ENCODE measurements around the gene ANKFN1.

Gene ANKFN1

DNA sequence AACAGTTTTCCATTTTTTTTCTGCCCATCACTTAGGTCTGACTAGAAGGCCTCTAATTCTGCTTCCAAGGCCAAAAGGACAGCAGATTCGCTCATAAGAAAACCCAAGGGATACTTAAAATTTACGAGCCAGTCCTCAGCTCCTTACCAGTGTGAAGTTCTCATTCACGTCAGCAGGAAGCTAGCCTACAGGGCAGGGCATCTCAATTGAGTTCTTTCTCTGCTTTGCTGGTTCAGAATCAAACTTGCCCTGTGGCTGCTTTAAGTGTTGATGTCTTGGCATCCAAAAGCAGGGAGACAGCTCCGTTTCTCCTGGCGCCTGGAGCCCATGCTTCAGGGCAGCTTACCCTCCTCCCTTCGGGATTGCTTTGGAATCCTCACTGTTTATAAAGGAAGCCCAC, 136.0 kb downstream of the ANKFN1 start:
- no peak for ATAC-seq
- H3K27ac Mint-ChIP-seq = no peak overlapping the region
- H3K27me3 Mint-ChIP-seq = no peaks in the 10 kb centered on the region
- no peak overlapping the region for H3K4me3 Mint-ChIP-seq
- no peaks in the 10 kb centered on the region for H3K9me3 Mint-ChIP-seq
- no peaks in the 10 kb centered on the region for H3K36me3 Mint-ChIP-seq
- peaks cover 7% of the 10 kb centered on the region for H3K4me1 Mint-ChIP-seq

DNA sequence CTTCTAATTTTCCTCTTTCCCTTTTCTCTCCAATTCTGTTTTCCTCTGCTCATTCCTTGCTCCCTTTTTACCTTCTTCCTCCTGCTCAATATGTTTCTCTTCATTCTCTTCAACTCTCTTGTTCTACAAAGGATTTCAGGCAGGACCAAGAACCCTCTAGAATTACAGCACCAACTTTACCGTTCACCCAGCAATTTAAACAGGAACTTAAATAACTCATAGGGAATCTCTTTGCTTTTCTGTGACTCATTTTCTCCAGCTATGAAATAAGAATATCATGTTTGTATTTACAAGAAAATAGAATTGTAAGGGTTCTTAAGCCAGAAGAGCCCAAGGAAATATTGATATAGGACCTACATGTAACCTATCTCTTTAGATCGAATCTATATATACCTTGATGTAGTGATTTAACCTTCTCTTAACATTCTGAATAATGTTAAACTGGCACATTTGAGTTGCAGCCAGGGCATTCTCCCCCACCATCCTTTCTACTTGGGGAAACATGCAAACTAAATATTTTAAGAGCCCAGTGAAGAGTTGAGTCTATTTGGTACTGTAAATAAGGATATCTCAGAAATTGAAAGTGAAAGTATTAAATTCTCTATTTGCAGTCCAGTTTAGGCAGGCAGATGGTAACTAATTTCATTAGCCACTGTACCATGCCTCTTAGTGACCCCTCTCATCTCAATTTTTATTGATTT, 137.0 kb downstream of the ANKFN1 start:
- ATAC-seq = no peak
- peak overlapping the region; percentile 34 for H3K4me3 Mint-ChIP-seq
- no peaks in the 10 kb centered on the region for H3K27me3 Mint-ChIP-seq
- H3K27ac Mint-ChIP-seq = no peak overlapping the region
- no peaks in the 10 kb centered on the region for H3K9me3 Mint-ChIP-seq
- H3K4me1 Mint-ChIP-seq = peaks cover 7% of the 10 kb centered on the region
- no peaks in the 10 kb centered on the region for H3K36me3 Mint-ChIP-seq

DNA sequence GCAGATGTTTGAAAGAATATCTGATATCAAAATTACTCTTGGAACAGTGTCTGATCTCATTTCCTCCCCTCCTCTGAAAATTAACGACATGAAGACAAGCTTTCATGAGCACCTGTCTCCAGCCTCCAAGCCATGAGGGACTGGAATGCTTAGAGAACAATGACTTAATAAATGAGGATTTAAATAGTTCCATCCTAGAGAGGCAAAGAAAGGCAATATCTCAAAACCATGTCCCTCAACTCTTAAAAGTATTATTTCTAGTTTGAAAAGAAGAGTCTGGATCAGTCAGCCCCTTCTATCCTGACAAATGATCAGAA, 137.5 kb downstream of the ANKFN1 start:
- Mint-ChIP-seq H3K4me1 (peaks cover 7% of the 10 kb centered on the region), H3K27me3 (no peaks in the 10 kb centered on the region), H3K4me3 (peak overlapping the region; percentile 34), H3K27ac (no peak overlapping the region), H3K9me3 (no peaks in the 10 kb centered on the region), H3K36me3 (no peaks in the 10 kb centered on the region)
- ATAC-seq = no peak

GRCh38 chr17:56291226-56291805, 138.0 kb downstream of the ANKFN1 start:
- H3K4me3 Mint-ChIP-seq = no peak overlapping the region
- H3K9me3 Mint-ChIP-seq = no peaks in the 10 kb centered on the region
- no peaks in the 10 kb centered on the region for H3K36me3 Mint-ChIP-seq
- no peak for ATAC-seq
- peaks cover 7% of the 10 kb centered on the region for H3K4me1 Mint-ChIP-seq
- H3K27me3 Mint-ChIP-seq = no peaks in the 10 kb centered on the region
- H3K27ac Mint-ChIP-seq = no peak overlapping the region

DNA sequence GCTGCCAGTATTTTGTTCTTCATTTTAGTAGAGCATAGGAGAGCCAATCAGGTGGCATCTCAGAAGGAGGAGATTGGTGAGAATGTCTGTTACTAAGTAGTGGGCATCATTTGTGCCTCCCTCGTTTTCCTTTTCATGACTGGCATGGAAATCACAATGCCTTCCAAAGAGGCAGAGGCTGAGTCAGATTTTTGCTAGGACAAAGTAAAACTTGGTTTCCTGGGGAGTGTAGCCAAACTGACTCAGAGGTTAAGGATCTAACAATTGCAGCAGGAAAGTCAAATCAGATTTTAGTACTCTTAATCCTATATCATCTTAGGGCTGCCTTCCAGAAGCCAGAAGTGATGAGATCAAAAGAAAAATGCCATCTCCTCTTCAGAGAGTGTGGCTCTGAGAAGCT, 138.7 kb downstream of the ANKFN1 start:
- Mint-ChIP-seq H3K36me3 (no peaks in the 10 kb centered on the region), H3K9me3 (no peaks in the 10 kb centered on the region), H3K27me3 (no peaks in the 10 kb centered on the region), H3K4me1 (peaks cover 7% of the 10 kb centered on the region), H3K27ac (no peak overlapping the region), H3K4me3 (no peak overlapping the region)
- no peak for ATAC-seq

- no peaks in the 10 kb centered on the region for H3K9me3 Mint-ChIP-seq
- no peak for ATAC-seq
Observed at GRCh38 chr17:56292578-56292977, 139.3 kb downstream of the ANKFN1 start.

DNA sequence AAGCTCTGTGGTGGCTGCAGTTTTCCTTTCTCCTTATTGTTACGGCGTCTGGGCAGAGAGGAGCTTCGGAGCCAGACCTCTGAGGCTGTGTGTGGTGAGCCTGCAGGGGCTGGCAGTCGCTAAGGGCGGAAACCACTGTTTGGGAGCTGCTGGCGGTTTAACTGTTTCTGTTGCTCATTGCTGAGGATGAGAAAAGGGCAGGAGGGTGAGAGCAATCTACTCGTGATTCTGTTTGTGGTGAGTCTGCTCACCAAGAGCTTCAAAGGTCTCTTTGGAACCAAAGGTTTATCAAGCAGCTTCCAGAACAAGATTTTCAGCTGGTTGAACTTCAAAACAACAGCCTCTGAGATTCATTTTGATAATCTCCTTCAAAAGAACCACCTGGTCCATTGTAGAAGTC, 143.9 kb downstream of the ANKFN1 start:
- no peaks in the 10 kb centered on the region for H3K9me3 Mint-ChIP-seq
- H3K27me3 Mint-ChIP-seq = no peaks in the 10 kb centered on the region
- H3K4me3 Mint-ChIP-seq = no peak overlapping the region
- no peak overlapping the region for H3K27ac Mint-ChIP-seq
- ATAC-seq = no peak
- no peaks in the 10 kb centered on the region for H3K4me1 Mint-ChIP-seq
- no peaks in the 10 kb centered on the region for H3K36me3 Mint-ChIP-seq

More at GRCh38 chr17:56292578-56292977, 139.3 kb downstream of the ANKFN1 start:
- Mint-ChIP-seq H3K27ac (no peak overlapping the region), H3K27me3 (no peaks in the 10 kb centered on the region), H3K4me3 (no peak overlapping the region), H3K4me1 (peaks cover 7% of the 10 kb centered on the region), H3K36me3 (no peaks in the 10 kb centered on the region)

- no peak overlapping the region for H3K4me3 Mint-ChIP-seq
- H3K27me3 Mint-ChIP-seq = no peaks in the 10 kb centered on the region
- H3K36me3 Mint-ChIP-seq = no peaks in the 10 kb centered on the region
- no peaks in the 10 kb centered on the region for H3K9me3 Mint-ChIP-seq
- H3K27ac Mint-ChIP-seq = no peak overlapping the region
- ATAC-seq = no peak
- no peaks in the 10 kb centered on the region for H3K4me1 Mint-ChIP-seq
Observed at GRCh38 chr17:56298846-56299245, 145.6 kb downstream of the ANKFN1 start.

- no peak for ATAC-seq
- Mint-ChIP-seq H3K4me1 (no peaks in the 10 kb centered on the region), H3K9me3 (no peaks in the 10 kb centered on the region), H3K4me3 (no peak overlapping the region), H3K27me3 (no peaks in the 10 kb centered on the region), H3K27ac (no peak overlapping the region), H3K36me3 (no peaks in the 10 kb centered on the region)
Observed at GRCh38 chr17:56300144-56300543, 146.9 kb downstream of the ANKFN1 start.

DNA sequence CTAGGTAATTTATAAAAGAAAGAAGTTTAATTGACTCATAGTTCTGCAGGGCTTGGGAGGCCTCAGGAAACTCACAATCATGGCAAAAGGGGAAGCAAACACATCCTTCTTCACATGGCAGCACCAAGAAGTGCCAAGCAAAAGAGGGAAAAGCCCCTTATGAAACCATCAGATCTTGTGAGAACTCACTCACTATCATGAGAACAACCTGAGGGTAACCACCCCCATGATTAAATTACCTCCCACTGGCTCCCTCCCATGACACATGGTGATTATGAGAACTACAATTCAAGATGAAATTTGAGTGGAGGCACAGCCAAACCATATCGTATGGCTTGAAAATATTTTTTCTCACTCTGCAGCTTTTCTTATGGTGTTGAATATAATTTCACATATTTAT, 151.7 kb downstream of the ANKFN1 start:
- Mint-ChIP-seq H3K4me1 (no peaks in the 10 kb centered on the region), H3K4me3 (no peak overlapping the region), H3K27ac (no peak overlapping the region)

DNA sequence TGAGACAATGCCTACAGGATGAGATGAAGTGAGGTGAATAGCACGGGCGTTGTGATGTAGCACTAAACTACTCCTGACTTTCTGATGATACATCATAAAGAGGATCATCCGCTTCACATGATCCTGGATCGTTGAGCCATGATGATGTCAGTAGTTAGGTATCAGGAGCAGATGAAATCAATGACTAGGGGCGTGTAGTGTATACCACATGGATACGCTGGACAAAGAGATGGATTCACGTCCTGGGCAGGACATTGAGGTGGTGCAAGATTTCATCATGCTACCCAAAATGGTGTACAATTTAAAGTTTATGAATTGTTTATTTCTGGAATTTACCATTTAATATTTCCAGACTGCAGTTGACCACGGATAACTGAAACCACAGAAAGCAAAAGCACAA, 156.6 kb downstream of the ANKFN1 start:
- H3K4me3 Mint-ChIP-seq = no peak overlapping the region
- no peak for ATAC-seq
- no peaks in the 10 kb centered on the region for H3K36me3 Mint-ChIP-seq

More for the DNA sequence above, 151.7 kb downstream of the ANKFN1 start:
- peaks cover 2% of the 10 kb centered on the region for H3K9me3 Mint-ChIP-seq
- no peaks in the 10 kb centered on the region for H3K27me3 Mint-ChIP-seq
- ATAC-seq = no peak
- H3K36me3 Mint-ChIP-seq = no peaks in the 10 kb centered on the region

DNA sequence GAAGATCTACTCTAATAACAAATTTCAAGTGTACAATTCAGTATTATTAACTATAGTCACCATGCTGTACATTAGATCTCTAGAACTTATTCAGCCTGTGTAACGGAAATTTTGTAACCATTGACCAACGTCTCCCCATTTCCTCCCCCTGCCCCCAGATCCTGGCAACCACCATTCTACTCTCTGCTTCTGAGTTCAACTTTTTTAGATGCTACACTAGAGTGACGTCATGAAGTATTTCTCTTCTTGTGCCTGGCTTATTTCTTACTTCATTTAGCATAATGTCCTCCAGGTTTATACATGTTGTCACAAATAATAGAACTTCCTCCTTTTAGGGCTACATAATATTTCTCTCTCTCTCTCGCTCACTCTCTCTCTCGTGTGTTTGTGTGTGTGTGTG, 157.5 kb downstream of the ANKFN1 start:
- H3K4me3 Mint-ChIP-seq = no peak overlapping the region
- H3K27ac Mint-ChIP-seq = no peak overlapping the region
- H3K27me3 Mint-ChIP-seq = no peaks in the 10 kb centered on the region
- no peaks in the 10 kb centered on the region for H3K36me3 Mint-ChIP-seq
- H3K9me3 Mint-ChIP-seq = peaks cover 7% of the 10 kb centered on the region
- no peaks in the 10 kb centered on the region for H3K4me1 Mint-ChIP-seq
- ATAC-seq = no peak

More for the DNA sequence above, 156.6 kb downstream of the ANKFN1 start:
- H3K27ac Mint-ChIP-seq = no peak overlapping the region
- peaks cover 7% of the 10 kb centered on the region for H3K9me3 Mint-ChIP-seq
- no peaks in the 10 kb centered on the region for H3K4me1 Mint-ChIP-seq
- no peaks in the 10 kb centered on the region for H3K27me3 Mint-ChIP-seq

DNA sequence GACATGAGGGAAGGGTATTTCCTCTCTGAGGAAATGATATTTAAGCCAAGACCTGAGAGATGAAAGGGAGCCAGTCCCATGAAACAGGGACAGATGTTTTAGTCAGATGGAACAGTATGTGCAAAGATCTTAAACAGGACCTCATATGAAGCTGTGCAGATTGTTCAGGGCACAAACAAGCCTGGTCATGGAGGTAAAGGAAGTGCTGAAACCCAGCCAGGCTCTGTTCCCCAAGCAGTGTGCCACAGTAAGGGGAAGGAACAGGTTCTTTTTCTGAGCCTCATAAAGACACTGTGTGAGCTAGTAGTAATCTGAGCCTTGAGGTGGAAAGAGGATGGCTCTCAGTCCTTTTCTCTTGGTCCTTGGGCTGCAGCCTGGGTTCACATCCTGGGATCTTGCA, 159.9 kb downstream of the ANKFN1 start:
- no peaks in the 10 kb centered on the region for H3K27me3 Mint-ChIP-seq
- H3K4me1 Mint-ChIP-seq = no peaks in the 10 kb centered on the region
- H3K9me3 Mint-ChIP-seq = peaks cover 7% of the 10 kb centered on the region
- H3K4me3 Mint-ChIP-seq = no peak overlapping the region
- no peak overlapping the region for H3K27ac Mint-ChIP-seq
- H3K36me3 Mint-ChIP-seq = no peaks in the 10 kb centered on the region
- ATAC-seq = no peak

- Mint-ChIP-seq H3K4me3 (no peak overlapping the region), H3K27ac (no peak overlapping the region), H3K36me3 (no peaks in the 10 kb centered on the region), H3K27me3 (no peaks in the 10 kb centered on the region), H3K9me3 (peaks cover 7% of the 10 kb centered on the region), H3K4me1 (no peaks in the 10 kb centered on the region)
- no peak for ATAC-seq
Observed at GRCh38 chr17:56314026-56314425, 160.8 kb downstream of the ANKFN1 start.

- H3K4me1 Mint-ChIP-seq = no peaks in the 10 kb centered on the region
- H3K9me3 Mint-ChIP-seq = peaks cover 4% of the 10 kb centered on the region
- H3K27ac Mint-ChIP-seq = no peak overlapping the region
- H3K4me3 Mint-ChIP-seq = no peak overlapping the region
- no peaks in the 10 kb centered on the region for H3K27me3 Mint-ChIP-seq
- H3K36me3 Mint-ChIP-seq = no peaks in the 10 kb centered on the region
- ATAC-seq = no peak
Observed at GRCh38 chr17:56314984-56315602, 161.8 kb downstream of the ANKFN1 start.

DNA sequence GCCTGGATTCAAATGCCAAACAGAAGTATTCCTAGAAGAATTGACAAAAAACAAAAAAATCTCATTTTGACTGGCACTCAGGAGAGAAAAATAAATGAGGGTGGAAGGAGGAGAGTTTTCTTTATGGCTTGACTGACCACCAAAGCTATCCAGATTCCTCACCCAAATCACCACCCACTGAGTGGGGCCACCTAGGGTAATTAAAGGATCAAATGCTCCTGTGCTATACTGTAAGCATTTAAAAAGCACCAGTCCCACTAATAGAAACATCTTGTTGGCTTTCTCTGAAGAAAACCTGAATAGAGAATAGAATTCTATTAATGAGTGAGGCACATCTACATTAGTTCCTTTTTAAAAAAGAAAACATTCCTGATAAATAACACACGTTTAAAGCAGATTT, 163.3 kb downstream of the ANKFN1 start:
- Mint-ChIP-seq H3K4me1 (no peaks in the 10 kb centered on the region), H3K27me3 (no peaks in the 10 kb centered on the region), H3K4me3 (no peak overlapping the region), H3K27ac (no peak overlapping the region), H3K9me3 (no peaks in the 10 kb centered on the region), H3K36me3 (no peaks in the 10 kb centered on the region)
- no peak for ATAC-seq
